GM23248 (cell line): ENCODE data around the gene JMJD1C. TPM values are rescaled to one million over a fixed set of nuclear protein-coding genes. Genes with fewer than 3 reads are reported as not detected.

Source experiments
- DNase-seq: peaks from one replicate; pipeline ENCODE4 v3.0.0-alpha.2; 2015
- H2AFZ ChIP-seq: fragments of 200-600 bp; sonication (generic); 2 replicates; pipeline ENCODE4 v1.6.1; 2016; ENCODE audit warnings: antibody characterized with exemption
- H3F3A ChIP-seq: fragments of 200-600 bp; sonication (generic); 2 replicates; pipeline ENCODE4 v1.6.1; 2016; ENCODE audit warnings: mild to moderate bottlenecking, antibody characterized with exemption, mixed run types; ENCODE audit not compliant: insufficient read depth
- H3K27ac ChIP-seq: fragments of 200-600 bp; sonication (generic); 2 replicates; pipeline ENCODE4 v1.5.1; 2016; ENCODE audit warnings: mild to moderate bottlenecking
- H3K27me3 ChIP-seq: fragments of 200-600 bp; sonication (generic); replicated peaks from 2 replicates; pipeline ENCODE4 v1.6.1; 2016; ENCODE audit warnings: mild to moderate bottlenecking; ENCODE audit not compliant: insufficient read depth
- H3K36me3 ChIP-seq: fragments of 200-600 bp; sonication (generic); 2 replicates; pipeline ENCODE4 v1.6.1; 2016; ENCODE audit warnings: low read depth, mild to moderate bottlenecking
- H3K4me1 ChIP-seq: fragments of 200-600 bp; sonication (generic); 2 replicates; pipeline ENCODE4 v1.6.1; 2016; ENCODE audit warnings: mild to moderate bottlenecking; ENCODE audit not compliant: insufficient read depth
- H3K4me2 ChIP-seq: fragments of 200-600 bp; sonication (generic); one replicate; pipeline ENCODE4 v1.6.1; 2016; ENCODE audit warnings: mild to moderate bottlenecking; ENCODE audit not compliant: unreplicated experiment
- H3K4me3 ChIP-seq: fragments of 200-600 bp; sonication (generic); 2 replicates; pipeline ENCODE4 v1.5.1; 2016; ENCODE audit warnings: mild to moderate bottlenecking
- H3K79me2 ChIP-seq: fragments of 200-600 bp; sonication (generic); 2 replicates; pipeline ENCODE4 v1.6.1; 2016; ENCODE audit warnings: mild to moderate bottlenecking; ENCODE audit not compliant: insufficient read depth
- H3K9ac ChIP-seq: fragments of 200-600 bp; sonication (generic); 2 replicates; pipeline ENCODE4 v1.6.1; 2016; ENCODE audit warnings: mild to moderate bottlenecking
- H3K9me2 ChIP-seq: fragments of 200-600 bp; sonication (generic); 2 replicates; pipeline ENCODE4 v1.6.1; 2016; ENCODE audit warnings: mixed run types, mild to moderate bottlenecking, moderate library complexity; ENCODE audit not compliant: insufficient read depth
- H3K9me3 ChIP-seq: fragments of 200-600 bp; sonication (generic); one replicate; pipeline ENCODE4 v1.6.1; 2017; ENCODE audit warnings: low read depth
- H4K20me1 ChIP-seq: fragments of 200-600 bp; sonication (generic); 2 replicates; pipeline ENCODE4 v1.6.0; 2016; ENCODE audit not compliant: insufficient read depth
- EZH2 ChIP-seq: fragments of 200-600 bp; sonication (generic); IDR thresholded peaks from 2 replicates; pipeline ENCODE4 v1.6.1; 2018; ENCODE audit warnings: antibody characterized with exemption, mild to moderate bottlenecking; ENCODE audit not compliant: insufficient read depth, poor library complexity, severe bottlenecking
- EZH2phosphoT487 ChIP-seq: fragments of 200-600 bp; sonication (generic); IDR thresholded peaks from 2 replicates; pipeline ENCODE4 v1.6.1; 2018; ENCODE audit warnings: antibody characterized with exemption, moderate library complexity, mild to moderate bottlenecking, low read depth; ENCODE audit not compliant: insufficient read depth
- WGBS, 2 experiments: methylation state at CpG; one replicate each; pipeline ENCODE4 v1.1.6; 2015 to 2017; ENCODE audit warnings: low lambda C conversion rate in 2 of 2, low coverage in 1 of 2; ENCODE audit errors: missing lambda C conversion rate in 2 of 2; 5-methylcytosine and 5-hydroxymethylcytosine counted together
- in situ Hi-C: fragments of 300-500 bp; cut with MboI; formaldehyde crosslinking; loops from 2 replicates; pipeline ENCODE4 v1.15.0; 2020
- polyA plus RNA-seq: library from polyadenylated mRNA; unstranded; fragments of >200 nt; fragmentation: Nextera tagmentation; extraction: Ambion mirVana; gene quantifications from 2 replicates; pipeline ENCODE4 v1.2.1, GENCODE V29; 2016
- total RNA-seq: library from RNA; depleted of rRNA; stranded (reverse); fragments of >200 nt; shearing (Covaris generic); gene quantifications from 2 replicates; pipeline ENCODE4 v1.2.3, GENCODE V29; 2014

The JMJD1C gene
- total and polyA plus RNA-seq, 2 experiments from 2014 or later, result 34.6 to 74.3 TPM

GRCh38 chr10:63199716-63200115 lies 266.1 kb downstream of the JMJD1C start:
- Histone ChIP-seq H3K4me1 (peaks cover 17% of the 10 kb centered on the region), H3K27ac (no peak overlapping the region), H3K27me3 (no peaks in the 10 kb centered on the region), H2AFZ (no peak overlapping the region), H4K20me1 (no peaks in the 10 kb centered on the region), H3K9me2 (no peaks in the 10 kb centered on the region), H3K36me3 (peaks cover 32% of the 10 kb centered on the region), H3K4me3 (no peak overlapping the region), H3K4me2 (no peak overlapping the region), H3K9me3 (no peaks in the 10 kb centered on the region), H3K79me2 (peaks cover 61% of the 10 kb centered on the region), H3F3A (peaks cover 29% of the 10 kb centered on the region), H3K9ac (no peak overlapping the region)
- no peak for DNase-seq
- TF ChIP-seq EZH2phosphoT487, result no peak
- TF ChIP-seq EZH2, result no peak
- in situ Hi-C loops, result loop anchor here (25.0 kb wide), 1 partner anchor 413 kb away; no protein-coding TSS in a partner anchor
- 89 to 95% methylated on average over 2 of the region's 2 CpGs for WGBS, 2 experiments

GRCh38 chr10:63197344-63198092 lies 268.3 kb downstream of the JMJD1C start:
- peaks cover 17% of the 10 kb centered on the region for H3K4me1 ChIP-seq
- no peaks in the 10 kb centered on the region for H3K9me3 ChIP-seq
- peaks cover 52% of the 10 kb centered on the region for H3K36me3 ChIP-seq
- H3K4me2 ChIP-seq, result peak overlapping the region; percentile 19
- H3F3A ChIP-seq, result peaks cover 37% of the 10 kb centered on the region
- H3K27me3 ChIP-seq, result no peaks in the 10 kb centered on the region
- peak overlapping the region; percentile 17 for H3K27ac ChIP-seq
- 51 to 52% methylated on average over 2 of the region's 2 CpGs for WGBS, 2 experiments
- in situ Hi-C loops, result no loop called here
- peaks cover 44% of the 10 kb centered on the region for H3K79me2 ChIP-seq
- no peak overlapping the region for H3K4me3 ChIP-seq
- no peak for TF ChIP-seq EZH2
- TF ChIP-seq EZH2phosphoT487, result no peak
- H4K20me1 ChIP-seq, result no peaks in the 10 kb centered on the region
- no peak overlapping the region for H2AFZ ChIP-seq
- H3K9me2 ChIP-seq, result no peaks in the 10 kb centered on the region
- peak; percentile 84 for DNase-seq
- no peak overlapping the region for H3K9ac ChIP-seq

- TF ChIP-seq EZH2 (no peak), EZH2phosphoT487 (no peak)
- Histone ChIP-seq H3K36me3 (peaks cover 66% of the 10 kb centered on the region), H3K79me2 (peaks cover 29% of the 10 kb centered on the region), H3K27ac (no peak overlapping the region), H4K20me1 (no peaks in the 10 kb centered on the region), H3K9ac (no peak overlapping the region), H3K4me3 (no peak overlapping the region), H3K4me2 (no peak overlapping the region), H3F3A (peaks cover 22% of the 10 kb centered on the region), H2AFZ (no peak overlapping the region), H3K27me3 (no peaks in the 10 kb centered on the region), H3K4me1 (peaks cover 13% of the 10 kb centered on the region), H3K9me3 (no peaks in the 10 kb centered on the region), H3K9me2 (no peaks in the 10 kb centered on the region)
- in situ Hi-C loops, result no loop called here
- peak; percentile 53 for DNase-seq
- WGBS, 2 experiments, result 16 to 22% methylated on average over 1 of the region's 1 CpG
Measured at GRCh38 chr10:63192826-63193225, 273.0 kb downstream of the JMJD1C start.

GRCh38 chr10:63175534-63175933 lies 290.2 kb downstream of the JMJD1C start:
- no peaks in the 10 kb centered on the region for H4K20me1 ChIP-seq
- no peak overlapping the region for H3K27ac ChIP-seq
- H3F3A ChIP-seq, result peaks cover 21% of the 10 kb centered on the region; the same call in 1 of the 2 replicates
- WGBS, 2 experiments, result 95 to 100% methylated on average over 1 of the region's 1 CpG
- H3K9me2 ChIP-seq, result no peaks in the 10 kb centered on the region
- no peaks in the 10 kb centered on the region for H3K9me3 ChIP-seq
- no peak overlapping the region for H3K4me2 ChIP-seq
- H3K79me2 ChIP-seq, result no peaks in the 10 kb centered on the region
- DNase-seq, result no peak
- H3K4me3 ChIP-seq, result no peak overlapping the region
- TF ChIP-seq EZH2, result no peak
- no peak for TF ChIP-seq EZH2phosphoT487
- H2AFZ ChIP-seq, result no peak overlapping the region
- H3K36me3 ChIP-seq, result peaks cover 60% of the 10 kb centered on the region
- no peaks in the 10 kb centered on the region for H3K27me3 ChIP-seq
- no peak overlapping the region for H3K9ac ChIP-seq
- in situ Hi-C loops, result no loop called here
- H3K4me1 ChIP-seq, result peaks cover 3% of the 10 kb centered on the region; the same call in 1 of the 2 replicates
